ENCODE measurements around the gene USP51. TPM values are rescaled to one million over a fixed set of nuclear protein-coding genes. Genes with fewer than 3 reads are reported as not detected.
"Not testable (repeated sequence)": the region's sequence is repeated elsewhere in the genome, so short reads cannot be mapped to it uniquely, and the experiment has no call there.

USP51 gene
- total and polyA plus RNA-seq, 2 donors (not counting 1 experiment from before 2014, with no cell fraction given) = 0.95 to 1.3 TPM

DNA sequence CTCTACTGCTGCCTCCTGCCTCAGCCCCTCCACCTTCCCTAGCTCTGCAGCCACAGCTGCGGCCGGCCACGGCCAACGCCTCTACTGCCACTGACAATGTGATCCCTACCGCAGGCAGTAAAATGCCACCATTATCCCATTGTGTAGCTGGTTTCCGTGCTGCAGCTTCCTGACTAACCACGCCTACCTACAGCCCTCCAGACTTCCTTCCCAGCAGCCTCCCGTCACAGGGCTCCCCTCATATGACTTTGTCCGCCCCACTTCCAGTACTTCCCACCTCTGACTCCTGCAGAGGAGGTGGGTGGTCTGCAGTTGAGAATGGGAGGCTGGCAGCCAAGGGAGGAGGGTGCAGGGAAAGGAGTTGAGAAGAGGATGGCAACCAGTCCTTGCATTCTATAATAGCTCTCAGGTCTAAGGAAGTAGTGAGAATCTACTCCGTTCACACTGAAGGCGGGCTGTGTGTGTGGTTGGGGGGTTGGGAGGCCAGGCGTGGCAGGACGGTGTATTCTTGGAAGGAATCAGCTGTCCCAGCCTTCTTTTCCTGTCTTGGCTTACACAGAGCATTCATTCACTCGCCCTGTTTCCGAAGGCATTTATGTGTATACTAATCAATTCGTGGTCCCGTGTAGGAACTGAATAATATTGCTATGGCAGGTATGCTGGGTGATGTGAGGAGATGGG lies 33.1 kb upstream of the USP51 start:
- Histone ChIP-seq H3K4me2 (ENCODE audit: extremely low read depth, insufficient read depth, low read length) (no peak overlapping the region), H2AFZ (ENCODE audit: low read length) (no peak overlapping the region)

DNA sequence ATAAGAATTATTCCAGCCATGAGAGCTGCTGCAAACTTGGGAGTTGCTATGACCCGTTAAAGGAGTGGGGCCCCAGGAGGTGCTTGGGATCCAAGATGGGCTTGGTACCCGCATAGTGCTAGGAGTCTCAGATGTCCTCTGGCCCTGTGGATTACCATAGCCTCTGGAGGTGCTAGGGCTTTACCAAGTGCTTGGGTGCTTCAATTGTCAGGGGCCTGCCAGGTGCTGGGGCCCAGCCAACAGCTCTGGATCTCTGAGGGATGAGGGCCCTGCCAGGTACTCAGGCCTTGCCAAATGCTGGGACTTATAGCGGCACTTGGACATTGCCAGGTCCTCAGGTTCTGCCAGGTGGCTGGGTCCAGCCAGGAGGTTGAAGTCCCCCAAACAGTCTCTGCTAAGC lies 32.0 kb upstream of the USP51 start:
- Histone ChIP-seq H3K9me3 (ENCODE audit: control insufficient read depth, insufficient read depth, low read depth, low read length) (no peaks in the 10 kb centered on the region), H3K27me3 (ENCODE audit: control insufficient read depth, insufficient read depth, low read length) (no peaks in the 10 kb centered on the region), H3K36me3 (ENCODE audit: control insufficient read depth, insufficient read depth, low read length) (no peaks in the 10 kb centered on the region), H3K4me3 (replicated peaks in 1 of 4; ENCODE audit: control extremely low read depth in 1 of 4, insufficient read depth in 1 of 4, low read depth in 3 of 4, low read length in 4 of 4) (no peak overlapping the region), H3K9ac (ENCODE audit: insufficient read depth, low read length) (no peak overlapping the region), H2AFZ (ENCODE audit: low read length) (no peak overlapping the region), H3K27ac (ENCODE audit: insufficient read depth, low read length) (no peak overlapping the region), H3K79me2 (ENCODE audit: control insufficient read depth, insufficient read depth, low read length) (no peaks in the 10 kb centered on the region), H4K20me1 (ENCODE audit: control insufficient read depth, extremely low read depth, insufficient read depth, low read length) (no peaks in the 10 kb centered on the region), H3K4me2 (ENCODE audit: extremely low read depth, insufficient read depth, low read length) (no peak overlapping the region), H3K4me1 (ENCODE audit: control insufficient read depth, extremely low read depth, insufficient read depth, low read length) (no peaks in the 10 kb centered on the region)
- TF ChIP-seq EZH2 (IDR thresholded peaks at IDR 0.05; ENCODE audit: low read length, missing control alignments) = no peak
- TF ChIP-seq, protein P1, sequence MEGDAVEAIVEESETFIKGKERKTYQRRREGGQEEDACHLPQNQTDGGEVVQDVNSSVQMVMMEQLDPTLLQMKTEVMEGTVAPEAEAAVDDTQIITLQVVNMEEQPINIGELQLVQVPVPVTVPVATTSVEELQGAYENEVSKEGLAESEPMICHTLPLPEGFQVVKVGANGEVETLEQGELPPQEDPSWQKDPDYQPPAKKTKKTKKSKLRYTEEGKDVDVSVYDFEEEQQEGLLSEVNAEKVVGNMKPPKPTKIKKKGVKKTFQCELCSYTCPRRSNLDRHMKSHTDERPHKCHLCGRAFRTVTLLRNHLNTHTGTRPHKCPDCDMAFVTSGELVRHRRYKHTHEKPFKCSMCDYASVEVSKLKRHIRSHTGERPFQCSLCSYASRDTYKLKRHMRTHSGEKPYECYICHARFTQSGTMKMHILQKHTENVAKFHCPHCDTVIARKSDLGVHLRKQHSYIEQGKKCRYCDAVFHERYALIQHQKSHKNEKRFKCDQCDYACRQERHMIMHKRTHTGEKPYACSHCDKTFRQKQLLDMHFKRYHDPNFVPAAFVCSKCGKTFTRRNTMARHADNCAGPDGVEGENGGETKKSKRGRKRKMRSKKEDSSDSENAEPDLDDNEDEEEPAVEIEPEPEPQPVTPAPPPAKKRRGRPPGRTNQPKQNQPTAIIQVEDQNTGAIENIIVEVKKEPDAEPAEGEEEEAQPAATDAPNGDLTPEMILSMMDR (conservative IDR thresholded peaks at IDR 0.05 in 1 of 2, IDR thresholded peaks at IDR 0.05 in 1 of 2; ENCODE audit: low read depth in 1 of 2, low read length in 2 of 2) = no peak
- DNase-seq (ENCODE audit: low read depth in 2 of 2) = no peak

More for the DNA sequence above, 33.1 kb upstream of the USP51 start:
- Histone ChIP-seq H3K4me3 (replicated peaks in 1 of 4; ENCODE audit: control extremely low read depth in 1 of 4, insufficient read depth in 1 of 4, low read depth in 3 of 4, low read length in 4 of 4) (no peak overlapping the region), H3K27me3 (ENCODE audit: control insufficient read depth, insufficient read depth, low read length) (no peaks in the 10 kb centered on the region), H4K20me1 (ENCODE audit: control insufficient read depth, extremely low read depth, insufficient read depth, low read length) (no peaks in the 10 kb centered on the region), H3K9ac (ENCODE audit: insufficient read depth, low read length) (no peak overlapping the region), H3K27ac (ENCODE audit: insufficient read depth, low read length) (no peak overlapping the region), H3K36me3 (ENCODE audit: control insufficient read depth, insufficient read depth, low read length) (no peaks in the 10 kb centered on the region), H3K79me2 (ENCODE audit: control insufficient read depth, insufficient read depth, low read length) (no peaks in the 10 kb centered on the region), H3K4me1 (ENCODE audit: control insufficient read depth, extremely low read depth, insufficient read depth, low read length) (no peaks in the 10 kb centered on the region), H3K9me3 (ENCODE audit: control insufficient read depth, insufficient read depth, low read depth, low read length) (no peaks in the 10 kb centered on the region)
- no peak for DNase-seq (ENCODE audit: low read depth in 2 of 2)
- TF ChIP-seq, protein P1 (conservative IDR thresholded peaks at IDR 0.05 in 1 of 2, IDR thresholded peaks at IDR 0.05 in 1 of 2; ENCODE audit: low read depth in 1 of 2, low read length in 2 of 2) = no peak
- TF ChIP-seq EZH2 (IDR thresholded peaks at IDR 0.05; ENCODE audit: low read length, missing control alignments) = no peak

DNA sequence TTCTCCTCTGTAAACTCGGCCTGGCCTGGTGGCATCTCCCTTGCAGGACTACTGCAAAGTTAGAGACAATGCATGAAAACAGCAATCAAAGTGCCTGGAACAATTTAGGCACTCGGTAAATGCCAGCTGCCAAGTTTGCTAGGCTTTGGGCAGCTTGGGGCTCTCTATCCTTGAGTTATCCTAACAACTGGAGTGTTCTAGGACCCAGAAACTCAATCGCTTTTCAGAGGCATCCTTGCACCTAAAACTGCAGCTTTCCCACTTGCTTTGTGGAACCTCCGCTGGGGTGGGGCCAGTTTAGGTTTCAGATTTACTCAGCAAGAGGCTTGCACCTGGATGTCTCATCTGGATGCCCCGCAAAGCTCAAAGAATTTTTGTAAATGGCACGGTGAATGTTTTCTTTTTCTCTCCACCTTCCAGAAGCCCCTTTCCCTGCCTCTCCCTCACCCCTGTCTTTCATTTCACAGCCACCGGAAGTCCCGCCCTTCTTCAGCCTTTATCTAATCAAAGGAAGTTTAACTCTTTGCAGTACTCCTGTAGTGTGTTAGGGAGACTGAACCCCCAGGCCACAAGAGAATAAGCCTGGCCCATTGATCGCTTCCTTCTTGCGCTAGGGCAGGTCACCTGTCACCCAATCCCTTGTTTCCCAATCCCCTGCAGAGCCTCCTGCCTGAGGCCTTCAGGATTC lies 27.3 kb upstream of the USP51 start:
- H3K36me3 ChIP-seq (ENCODE audit: control insufficient read depth, insufficient read depth, low read length); H4K20me1 ChIP-seq (ENCODE audit: control insufficient read depth, extremely low read depth, insufficient read depth, low read length); H3K27ac ChIP-seq (ENCODE audit: insufficient read depth, low read length); H3K79me2 ChIP-seq (ENCODE audit: control insufficient read depth, insufficient read depth, low read length); H3K4me2 ChIP-seq (ENCODE audit: extremely low read depth, insufficient read depth, low read length); H3K4me1 ChIP-seq (ENCODE audit: control insufficient read depth, extremely low read depth, insufficient read depth, low read length); H2AFZ ChIP-seq (ENCODE audit: low read length); H3K9ac ChIP-seq (ENCODE audit: insufficient read depth, low read length); H3K9me3 ChIP-seq (ENCODE audit: control insufficient read depth, insufficient read depth, low read depth, low read length); H3K27me3 ChIP-seq (ENCODE audit: control insufficient read depth, insufficient read depth, low read length); H3K4me3 ChIP-seq (replicated peaks in 1 of 4; ENCODE audit: control extremely low read depth in 1 of 4, insufficient read depth in 1 of 4, low read depth in 3 of 4, low read length in 4 of 4); DNase-seq (ENCODE audit: low read depth in 2 of 2): not testable (repeated sequence)

DNA sequence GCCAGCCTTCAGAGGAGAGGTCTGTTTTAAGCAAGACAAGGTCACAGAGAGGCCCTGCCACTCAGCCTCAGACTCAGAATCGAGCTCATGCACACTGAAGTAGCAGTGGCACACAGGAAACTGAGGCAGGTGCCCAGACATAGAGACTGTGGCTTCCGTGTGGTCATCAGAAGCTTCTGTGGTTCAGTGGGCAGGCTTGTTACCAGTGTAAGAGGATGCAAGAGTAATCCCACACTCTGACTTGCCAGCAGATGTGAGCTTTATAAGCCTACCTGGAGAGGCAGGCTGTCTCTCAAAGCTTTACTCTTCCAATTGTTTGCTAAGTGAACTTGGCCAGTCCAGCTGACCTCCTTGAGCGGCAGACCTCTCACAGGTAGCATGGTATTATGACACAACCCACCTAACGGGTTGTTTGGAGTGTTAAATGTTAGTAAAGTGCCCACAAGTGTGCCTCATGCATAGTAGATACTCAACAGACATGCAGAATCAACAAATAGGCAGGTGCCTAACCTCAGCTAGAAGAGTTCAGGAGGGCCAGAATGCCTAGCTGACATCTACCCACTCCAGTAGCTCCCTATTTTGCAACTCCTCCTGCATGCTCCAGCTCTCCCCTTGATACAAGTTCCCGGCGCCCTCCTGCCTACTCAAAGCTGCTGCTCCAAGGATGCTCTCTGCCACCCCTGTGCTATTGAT lies 23.5 kb upstream of the USP51 start:
- not testable (repeated sequence) for H4K20me1 ChIP-seq (ENCODE audit: control insufficient read depth, extremely low read depth, insufficient read depth, low read length); H3K4me1 ChIP-seq (ENCODE audit: control insufficient read depth, extremely low read depth, insufficient read depth, low read length); H3K27me3 ChIP-seq (ENCODE audit: control insufficient read depth, insufficient read depth, low read length); H3K9me3 ChIP-seq (ENCODE audit: control insufficient read depth, insufficient read depth, low read depth, low read length); H3K4me3 ChIP-seq (replicated peaks in 1 of 4; ENCODE audit: control extremely low read depth in 1 of 4, insufficient read depth in 1 of 4, low read depth in 3 of 4, low read length in 4 of 4); H2AFZ ChIP-seq (ENCODE audit: low read length); H3K36me3 ChIP-seq (ENCODE audit: control insufficient read depth, insufficient read depth, low read length); H3K27ac ChIP-seq (ENCODE audit: insufficient read depth, low read length); DNase-seq (ENCODE audit: low read depth in 2 of 2); H3K9ac ChIP-seq (ENCODE audit: insufficient read depth, low read length); H3K4me2 ChIP-seq (ENCODE audit: extremely low read depth, insufficient read depth, low read length); H3K79me2 ChIP-seq (ENCODE audit: control insufficient read depth, insufficient read depth, low read length)

DNA sequence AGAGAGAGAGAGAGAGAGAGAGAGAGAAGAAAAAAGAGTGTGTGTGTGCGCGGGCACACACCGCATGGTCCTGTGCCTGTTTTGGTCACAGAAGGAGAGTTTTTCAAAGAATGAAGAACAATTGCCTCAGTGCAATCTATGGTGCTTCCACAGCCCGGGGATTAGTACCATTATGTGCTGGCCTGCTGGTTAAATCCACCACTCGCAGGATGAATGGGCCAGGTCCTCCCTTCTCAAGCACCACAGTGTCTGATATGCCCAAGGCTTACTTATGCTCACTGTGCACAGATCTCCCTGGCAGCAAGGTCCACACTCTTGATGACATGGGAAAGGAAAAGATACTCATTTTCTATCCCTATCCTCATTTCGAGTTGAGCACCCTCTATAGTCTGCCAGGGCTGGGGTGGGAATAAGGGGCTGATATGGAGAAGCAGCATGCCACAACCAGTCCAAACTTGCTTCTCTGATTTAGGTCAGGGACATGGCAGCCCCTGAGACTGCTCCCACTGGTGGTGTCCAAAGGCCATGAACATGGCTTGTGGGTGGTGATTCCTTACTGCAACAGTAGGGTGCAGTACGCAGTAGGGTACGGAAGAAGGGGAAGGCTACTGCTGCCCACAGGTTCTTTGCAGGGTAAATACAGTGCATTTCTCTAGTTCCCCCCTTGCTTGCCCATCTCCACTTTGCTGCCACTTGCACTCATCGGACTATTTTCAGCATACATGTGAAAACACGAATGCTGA lies 18.9 kb upstream of the USP51 start:
- not testable (repeated sequence) for H2AFZ ChIP-seq (ENCODE audit: low read length); H3K9ac ChIP-seq (ENCODE audit: insufficient read depth, low read length); H3K36me3 ChIP-seq (ENCODE audit: control insufficient read depth, insufficient read depth, low read length); H3K4me1 ChIP-seq (ENCODE audit: control insufficient read depth, extremely low read depth, insufficient read depth, low read length); H3K27ac ChIP-seq (ENCODE audit: insufficient read depth, low read length); H4K20me1 ChIP-seq (ENCODE audit: control insufficient read depth, extremely low read depth, insufficient read depth, low read length); H3K27me3 ChIP-seq (ENCODE audit: control insufficient read depth, insufficient read depth, low read length); H3K79me2 ChIP-seq (ENCODE audit: control insufficient read depth, insufficient read depth, low read length); DNase-seq (ENCODE audit: low read depth in 2 of 2); H3K4me3 ChIP-seq (replicated peaks in 1 of 4; ENCODE audit: control extremely low read depth in 1 of 4, insufficient read depth in 1 of 4, low read depth in 3 of 4, low read length in 4 of 4); H3K9me3 ChIP-seq (ENCODE audit: control insufficient read depth, insufficient read depth, low read depth, low read length); H3K4me2 ChIP-seq (ENCODE audit: extremely low read depth, insufficient read depth, low read length)

Measured in fibroblast of lung (primary cell).